Mesothelial cell of epicardium (in vitro differentiated cells): ENCODE measurements around the gene APLP1. TPM values are rescaled to one million over a fixed set of nuclear protein-coding genes. Genes with fewer than 3 reads are reported as not detected.
"Not testable (repeated sequence)": the region's sequence is repeated elsewhere in the genome, so short reads cannot be mapped to it uniquely, and the experiment has no call there.

Experiments
- DNase-seq, 2 experiments: peaks; one replicate each; pipeline ENCODE4 v3.0.0; 2021; ENCODE audit warnings: low spot score in 2 of 2; ENCODE audit not compliant: unreplicated experiment in 2 of 2
- H3K27ac Mint-ChIP-seq: 2 replicates; pipeline ENCODE4 v1.8.0; 2021; ENCODE audit warnings: mixed read lengths
- H3K27me3 Mint-ChIP-seq: 2 replicates; pipeline ENCODE4 v1.8.0; 2021; ENCODE audit warnings: low read depth, mixed read lengths
- H3K36me3 Mint-ChIP-seq: 2 replicates; pipeline ENCODE4 v1.8.0; 2021; ENCODE audit warnings: mixed read lengths
- H3K4me1 Mint-ChIP-seq: 2 replicates; pipeline ENCODE4 v1.8.0; 2021; ENCODE audit warnings: mixed read lengths
- H3K4me3 Mint-ChIP-seq: 2 replicates; pipeline ENCODE4 v1.8.0; 2021; ENCODE audit warnings: mild to moderate bottlenecking, moderate library complexity, mixed read lengths
- H3K9me3 Mint-ChIP-seq: 2 replicates; pipeline ENCODE4 v1.8.0; 2021; ENCODE audit warnings: mixed read lengths
- CTCF ChIP-seq: fragments of 200-600 bp; sonication (generic); IDR thresholded peaks from one replicate; pipeline ENCODE4 v1.5.0; 2021; ENCODE audit warnings: antibody characterized with exemption; ENCODE audit not compliant: unreplicated experiment
- total RNA-seq: library from RNA; stranded (reverse); gene quantifications from 3 replicates; pipeline ENCODE4 v1.2.1, GENCODE V29; 2021

Gene APLP1
- total RNA-seq, 1 donor from 2014 or later, result 137 TPM

GRCh38 chr19:35888398-35888797, 20.0 kb downstream of the APLP1 start:
- no peaks in the 10 kb centered on the region for H3K9me3 Mint-ChIP-seq
- H3K4me3 Mint-ChIP-seq, result no peak overlapping the region
- no peaks in the 10 kb centered on the region for H3K4me1 Mint-ChIP-seq
- no peak for TF ChIP-seq CTCF
- H3K36me3 Mint-ChIP-seq, result peaks cover 39% of the 10 kb centered on the region
- H3K27me3 Mint-ChIP-seq, result no peaks in the 10 kb centered on the region
- DNase-seq, result no peak
- no peak overlapping the region for H3K27ac Mint-ChIP-seq

- H3K27ac Mint-ChIP-seq, result no peak overlapping the region
- no peaks in the 10 kb centered on the region for H3K9me3 Mint-ChIP-seq
- H3K36me3 Mint-ChIP-seq, result peaks cover 39% of the 10 kb centered on the region
- no peak overlapping the region for H3K4me3 Mint-ChIP-seq
- H3K4me1 Mint-ChIP-seq, result no peaks in the 10 kb centered on the region
- DNase-seq, result no peak
- no peak for TF ChIP-seq CTCF
- H3K27me3 Mint-ChIP-seq, result no peaks in the 10 kb centered on the region
Observed at GRCh38 chr19:35889370-35890112, 21.2 kb downstream of the APLP1 start.

DNA sequence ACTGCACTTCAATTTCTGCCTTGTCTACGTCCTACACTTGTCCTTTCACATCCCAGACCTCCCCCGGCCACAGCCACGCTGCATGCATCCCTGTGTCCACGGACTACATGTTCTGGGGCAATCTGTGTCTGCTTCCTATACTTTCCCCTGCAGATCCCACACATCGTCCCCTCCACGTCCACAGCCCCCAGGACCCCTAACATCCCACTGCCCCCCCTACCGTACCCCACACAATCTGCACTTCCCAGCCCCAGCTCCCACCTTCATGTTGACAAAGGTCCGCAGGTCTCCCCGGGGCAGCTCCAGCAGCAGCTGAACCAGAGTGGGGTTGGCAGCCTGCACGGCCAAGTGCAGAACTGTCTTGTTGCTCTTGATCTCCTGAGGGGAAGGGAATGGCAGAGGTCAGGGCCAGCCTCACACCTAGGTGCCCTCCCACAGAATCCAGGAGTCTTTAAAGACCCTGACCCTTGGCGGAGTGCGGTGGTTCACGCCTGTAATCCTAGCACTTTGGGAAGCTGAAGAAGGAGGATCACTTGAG, 21.8 kb downstream of the APLP1 start:
- TF ChIP-seq CTCF, result no peak
- Mint-ChIP-seq H3K4me1 (no peaks in the 10 kb centered on the region), H3K27me3 (no peaks in the 10 kb centered on the region), H3K4me3 (no peak overlapping the region), H3K36me3 (peaks cover 41% of the 10 kb centered on the region), H3K27ac (no peak overlapping the region), H3K9me3 (no peaks in the 10 kb centered on the region)
- DNase-seq, result no peak

DNA sequence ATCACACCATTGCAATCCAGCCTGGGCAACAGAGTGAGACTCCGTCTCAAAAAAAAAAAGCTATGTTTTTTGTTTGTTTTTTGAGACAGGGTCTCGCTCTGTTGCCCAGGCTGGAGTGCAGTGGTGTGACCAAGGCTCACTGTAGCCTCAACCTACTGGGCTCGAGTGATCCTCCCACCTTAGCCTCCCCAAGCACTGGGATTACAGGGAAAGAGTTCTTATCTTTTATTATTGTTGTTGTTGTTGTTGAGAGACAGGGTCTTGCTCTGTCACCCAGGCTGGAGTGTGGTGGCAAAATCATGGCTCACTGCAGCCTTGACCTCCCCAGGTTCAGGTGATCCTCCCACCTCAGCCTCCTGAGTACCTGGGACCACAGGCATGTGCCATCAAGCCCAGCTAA, 23.4 kb downstream of the APLP1 start:
- H3K27me3 Mint-ChIP-seq, H3K27ac Mint-ChIP-seq, DNase-seq, H3K9me3 Mint-ChIP-seq, H3K4me3 Mint-ChIP-seq, H3K4me1 Mint-ChIP-seq: not testable (repeated sequence)
- H3K36me3 Mint-ChIP-seq, result peaks cover 39% of the 10 kb centered on the region

- no peak for TF ChIP-seq CTCF
- peaks cover 5% of the 10 kb centered on the region for H3K4me1 Mint-ChIP-seq
- no peaks in the 10 kb centered on the region for H3K9me3 Mint-ChIP-seq
- DNase-seq, result no peak
- no peaks in the 10 kb centered on the region for H3K27me3 Mint-ChIP-seq
- no peak overlapping the region for H3K27ac Mint-ChIP-seq
- no peak overlapping the region for H3K4me3 Mint-ChIP-seq
- H3K36me3 Mint-ChIP-seq, result peaks cover 25% of the 10 kb centered on the region
Observed at GRCh38 chr19:35894342-35894741, 26.0 kb downstream of the APLP1 start.

DNA sequence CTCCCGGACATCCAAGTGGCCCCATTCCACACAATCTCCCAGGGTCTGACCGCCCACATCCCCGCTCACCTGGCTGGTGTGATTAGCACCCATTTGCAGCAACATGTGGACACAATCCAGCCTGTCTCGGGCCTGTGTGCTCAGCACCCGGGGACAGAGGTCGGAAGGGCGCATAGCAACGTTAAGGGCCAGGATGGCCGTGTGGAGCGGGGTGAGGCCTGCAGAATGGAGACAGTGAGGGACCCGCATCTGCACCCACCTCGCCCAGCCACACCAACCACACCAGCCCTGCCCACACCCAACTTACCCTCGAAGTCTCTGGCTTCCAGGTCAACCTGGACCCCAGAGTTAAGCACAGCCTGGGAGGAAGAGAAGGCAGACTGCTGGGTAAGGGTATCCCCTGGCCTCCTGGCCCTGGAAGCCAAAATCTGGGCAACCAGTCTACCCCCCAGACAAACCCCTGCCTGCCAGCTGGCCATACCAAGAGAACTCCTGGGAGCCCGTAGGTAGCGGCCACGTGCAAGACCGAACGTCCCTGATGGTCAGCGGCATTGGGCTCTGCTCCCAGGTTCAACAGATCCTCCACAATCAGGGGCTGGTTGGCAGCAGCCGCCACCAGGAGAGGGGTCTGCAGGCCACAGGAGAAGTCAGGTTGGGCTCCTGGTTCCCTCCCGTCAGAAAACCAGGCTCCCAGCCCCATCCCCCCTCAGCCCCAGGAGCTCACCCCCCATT, 27.7 kb downstream of the APLP1 start:
- Mint-ChIP-seq H3K36me3 (peaks cover 14% of the 10 kb centered on the region), H3K4me3 (no peak overlapping the region), H3K9me3 (no peaks in the 10 kb centered on the region), H3K4me1 (peaks cover 6% of the 10 kb centered on the region), H3K27ac (no peak overlapping the region), H3K27me3 (no peaks in the 10 kb centered on the region)
- TF ChIP-seq CTCF, result no peak
- DNase-seq, result no peak
